Germinal center (tissue), 1 donor: ENCODE data around the gene GABRR3.
A peak's percentile ranks its signal among the peaks of the same experiment; 100 is the strongest.

Source experiments
- DNase-seq: peaks from one replicate; pipeline ENCODE4 v3.0.0; 2012; ENCODE audit warnings: mixed read lengths, low spot score

GABRR3 gene

DNA sequence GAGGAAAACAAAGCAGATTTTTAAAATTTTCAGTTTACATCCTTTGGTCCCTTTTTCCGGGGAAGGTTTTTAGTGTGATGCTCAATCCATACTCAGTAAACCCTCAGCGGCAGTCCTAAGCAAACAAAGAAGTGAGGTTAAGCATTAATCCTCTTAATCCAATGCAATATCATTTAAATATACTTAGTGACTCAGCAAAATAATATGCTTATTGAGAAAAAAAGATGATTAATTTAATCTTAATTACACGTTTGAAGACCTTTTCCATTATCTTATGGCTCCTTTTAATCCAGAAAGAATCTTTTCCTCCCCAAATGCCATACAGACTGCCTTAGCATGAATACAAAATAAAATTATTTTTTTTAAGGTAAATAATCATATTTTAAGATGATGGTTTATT, at the start of gene GABRR3:
TSS of gene GABRR3 (minus strand) at position 108 of the 400 bp plus-strand sequence. CDS start 328 bp downstream, outside the sequence.
- no peak for DNase-seq

- DNase-seq, result no peak
Observed at GRCh38 chr3:98073486-98073885, 38.4 kb upstream of the GABRR3 start.

DNA sequence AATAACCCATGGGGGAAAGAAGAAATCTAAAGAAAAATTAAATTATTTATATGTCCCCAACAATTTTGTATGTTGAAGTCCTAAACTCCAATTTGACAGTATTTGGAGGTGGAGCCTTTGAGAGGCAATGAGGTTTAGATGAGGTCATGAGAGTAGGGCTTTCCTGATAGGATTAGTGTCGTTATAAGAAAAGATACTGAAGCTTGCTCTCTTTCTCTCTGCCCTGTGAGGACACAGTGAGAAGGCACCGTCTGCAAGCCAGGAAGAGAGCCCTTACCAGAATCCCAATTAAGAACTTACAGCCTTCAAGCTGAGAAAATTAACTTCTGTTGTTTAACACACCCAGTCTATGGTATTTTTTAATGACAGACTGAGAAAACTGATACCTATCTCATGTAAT, 35.7 kb upstream of the GABRR3 start:
- DNase-seq, result no peak

DNA sequence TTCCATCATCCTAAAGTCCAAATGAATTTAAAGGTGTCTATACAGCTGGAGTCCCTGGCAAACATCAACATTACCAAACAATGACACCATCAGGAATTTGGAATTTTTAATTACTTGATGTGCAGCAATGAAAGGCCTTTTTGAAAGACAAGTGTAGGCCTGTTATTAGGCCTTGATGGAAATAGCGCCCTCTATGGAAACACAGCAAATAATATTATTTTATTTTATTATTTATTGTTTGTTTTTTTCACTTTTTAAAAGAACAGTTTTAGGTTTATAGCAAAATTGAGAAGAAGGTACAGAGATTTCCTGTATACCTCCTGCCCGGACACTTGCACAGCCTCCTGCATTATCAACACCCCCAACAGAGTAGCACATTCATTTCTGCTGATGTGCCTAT, 33.7 kb upstream of the GABRR3 start:
- DNase-seq, result no peak

- DNase-seq, result no peak
Observed at GRCh38 chr3:98058244-98058960, 23.3 kb upstream of the GABRR3 start.

GRCh38 chr3:98057631-98058030, 22.5 kb upstream of the GABRR3 start:
- DNase-seq, result no peak

GRCh38 chr3:98056035-98056434, 20.9 kb upstream of the GABRR3 start:
- DNase-seq, result no peak

DNA sequence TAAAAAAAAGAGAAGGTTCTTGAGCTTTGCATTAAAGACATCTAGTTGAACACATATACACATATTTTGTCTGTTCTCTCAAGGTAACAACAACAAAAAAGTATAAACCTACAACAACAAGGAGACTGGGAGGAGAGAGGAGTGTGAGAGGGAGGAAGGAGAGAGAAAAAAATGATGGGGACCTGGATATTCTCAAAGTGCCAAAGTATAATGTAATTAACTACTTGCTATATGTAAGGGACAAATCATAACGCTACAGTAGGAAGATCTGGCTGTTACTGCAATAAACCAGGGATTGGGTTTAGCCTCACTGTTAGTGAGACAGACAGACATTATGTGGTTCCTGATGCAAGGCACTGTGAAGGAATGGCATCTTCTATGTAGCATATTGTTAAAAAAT, 14.2 kb upstream of the GABRR3 start:
- DNase-seq, result no peak

- no peak for DNase-seq
Observed at GRCh38 chr3:98048586-98048985, 13.5 kb upstream of the GABRR3 start.

- DNase-seq, result no peak
Observed at GRCh38 chr3:98041350-98041749, 6.2 kb upstream of the GABRR3 start.

DNA sequence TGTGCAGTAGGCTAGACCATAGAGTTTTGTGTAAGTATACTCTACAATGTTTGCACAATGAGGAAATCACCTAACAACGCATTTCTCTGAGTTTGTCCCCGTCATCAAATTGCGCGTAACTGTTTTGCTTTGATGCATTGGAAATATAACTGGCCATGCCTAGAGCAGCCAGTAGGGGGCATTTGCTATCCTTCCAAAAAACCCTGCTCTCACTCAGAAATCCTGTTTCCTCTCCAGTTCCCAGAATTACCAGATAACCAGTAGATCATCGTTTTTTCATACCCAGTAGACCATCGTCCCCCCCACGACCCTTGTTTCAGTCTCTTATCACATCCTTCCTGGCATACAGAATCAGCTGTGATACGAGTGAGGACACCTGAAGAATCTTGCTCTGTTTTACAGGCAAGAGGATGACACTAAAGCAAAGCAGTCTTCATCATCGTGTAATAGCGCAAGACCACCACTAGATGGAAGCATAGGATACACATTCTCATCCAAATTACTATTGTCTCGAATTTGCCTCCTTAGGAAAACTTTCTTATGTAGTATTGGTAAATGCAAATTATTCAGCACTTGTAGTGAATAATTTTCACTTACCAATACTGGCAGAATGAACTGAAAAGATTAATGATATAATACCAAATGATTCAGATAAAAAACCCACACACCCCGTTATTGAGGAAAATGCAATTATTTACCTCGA, 4.4 kb upstream of the GABRR3 start:
- DNase-seq, result peak; percentile 43

GRCh38 chr3:98038876-98039275, 3.8 kb upstream of the GABRR3 start:
- no peak for DNase-seq

GRCh38 chr3:98038286-98038685, 3.2 kb upstream of the GABRR3 start:
- DNase-seq, result no peak

GRCh38 chr3:98034486-98034885, 629 bp downstream of the GABRR3 start:
- DNase-seq, result no peak

DNA sequence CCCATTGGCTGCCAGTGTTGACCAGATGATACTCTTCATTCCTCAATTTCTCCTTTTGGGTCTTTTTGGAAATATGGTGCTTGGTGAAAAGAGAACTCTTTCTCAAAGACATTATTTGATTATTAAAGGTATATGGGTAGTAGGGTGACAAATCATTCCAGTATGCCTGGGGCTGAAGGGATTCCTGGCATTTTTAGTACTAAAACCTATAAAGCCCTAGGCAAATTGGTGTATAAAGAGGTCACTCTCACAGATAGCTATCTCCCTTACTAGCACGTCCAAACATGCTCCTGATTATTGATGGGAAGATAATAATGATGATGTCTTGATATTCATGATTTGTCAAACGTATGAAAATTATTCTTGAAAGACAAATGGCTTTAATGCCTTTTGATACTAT, 1.1 kb downstream of the GABRR3 start:
- no peak for DNase-seq

DNA sequence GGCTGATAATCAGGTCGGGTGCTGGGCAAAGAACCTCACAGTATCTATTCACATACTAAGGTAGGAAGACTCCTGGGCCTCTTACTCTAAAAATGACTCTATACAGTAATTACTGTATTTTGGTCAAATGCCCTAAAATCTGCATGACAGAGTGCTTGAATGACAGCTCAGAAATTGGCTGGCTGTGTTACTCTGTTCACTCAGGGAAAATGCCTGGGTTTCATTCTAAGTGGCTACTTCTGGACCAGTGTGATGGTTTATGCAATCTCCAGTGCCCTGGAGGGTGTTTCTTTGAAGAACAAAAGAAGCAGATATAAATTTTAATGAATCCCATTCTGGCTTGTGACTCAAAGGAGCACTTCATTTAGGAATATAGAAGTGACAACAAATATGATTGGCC, 2.2 kb downstream of the GABRR3 start:
- no peak for DNase-seq

DNA sequence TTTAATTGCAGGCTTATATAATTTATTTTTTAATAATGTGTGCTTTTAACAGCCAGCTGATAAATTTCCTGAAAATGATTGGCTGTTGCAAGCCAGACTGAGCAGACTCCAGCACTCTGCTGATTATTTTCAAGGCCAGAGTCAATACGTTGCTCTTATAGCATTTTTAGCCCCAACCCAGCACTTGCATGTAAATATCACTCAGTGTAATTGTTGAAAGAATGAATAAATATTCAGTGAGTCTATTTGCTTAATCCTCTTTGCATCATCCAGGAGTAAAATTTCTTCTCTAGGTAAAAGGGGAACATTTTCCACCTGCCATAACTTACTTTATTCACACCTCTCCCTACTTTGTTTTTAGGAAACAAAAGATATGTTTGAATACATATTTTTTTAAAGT, 2.9 kb downstream of the GABRR3 start:
- no peak for DNase-seq

GRCh38 chr3:98029083-98029482, 6.0 kb downstream of the GABRR3 start:
- DNase-seq, result no peak

DNA sequence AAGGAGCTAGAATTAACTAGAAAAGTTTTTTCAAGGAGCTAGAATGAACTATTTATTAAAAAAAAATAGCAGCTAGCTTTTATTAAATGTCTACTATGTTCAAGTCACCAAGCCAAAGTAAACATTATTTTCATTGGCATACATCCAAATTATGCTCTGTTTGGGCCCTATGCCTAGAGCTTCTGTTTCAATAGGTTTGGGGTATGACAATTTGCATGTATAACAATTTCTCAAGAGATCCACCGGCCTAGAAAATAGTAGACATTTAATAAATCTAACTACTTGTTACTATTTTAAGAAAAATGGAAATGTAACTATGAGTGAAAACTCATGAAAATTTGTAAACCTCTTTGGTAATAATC, 8.0 kb downstream of the GABRR3 start:
- DNase-seq, result no peak

- DNase-seq, result no peak
Observed at GRCh38 chr3:98026425-98027084, 8.6 kb downstream of the GABRR3 start.

DNA sequence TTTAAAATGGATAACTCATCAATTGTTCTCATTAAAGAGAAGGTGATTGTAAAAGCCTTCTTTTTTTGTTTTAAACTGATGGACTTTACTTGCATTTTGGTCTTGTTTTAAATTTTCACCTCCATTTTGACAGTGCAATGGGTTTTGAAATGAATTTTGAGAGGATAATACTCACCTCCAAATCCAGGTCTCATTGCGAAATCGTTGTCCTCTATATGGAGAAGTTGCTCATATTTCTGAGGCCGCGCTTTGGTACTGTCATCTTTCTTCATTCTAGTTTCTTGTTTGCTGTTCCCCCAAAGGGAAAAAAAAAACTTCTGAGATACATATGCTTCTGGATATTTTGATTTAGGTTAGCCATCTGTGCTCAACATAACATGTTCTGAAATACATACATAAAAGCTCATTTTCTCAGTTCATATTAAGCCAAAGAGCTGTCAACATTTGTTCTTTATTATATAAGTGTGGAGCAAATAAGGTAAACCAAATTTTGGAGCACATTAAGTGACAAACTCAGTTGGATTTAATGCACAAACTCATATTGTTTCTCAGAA, 9.6 kb downstream of the GABRR3 start:
- no peak for DNase-seq

GRCh38 chr3:98022978-98023820, 11.9 kb downstream of the GABRR3 start:
- DNase-seq, result peak; percentile 38
